OCI-LY7 (cell line): Measurements from ENCODE around the gene NALCN.

Experiments
- CTCF ChIP-seq: fragments of 200-600 bp; sonication (generic); conservative IDR thresholded peaks from 2 replicates; pipeline ENCODE4 v1.5.1; 2014; ENCODE audit warnings: mild to moderate bottlenecking, antibody characterized with exemption, low read length, moderate library complexity, mixed read lengths
- EZH2phosphoT487 ChIP-seq: fragments of 200-600 bp; sonication (generic); IDR thresholded peaks from 2 replicates; pipeline ENCODE4 v1.6.1; 2018; ENCODE audit warnings: low read depth, borderline replicate concordance, mild to moderate bottlenecking, mixed run types, antibody characterized with exemption, low read length, moderate library complexity, mixed read lengths

GRCh38 chr13:101291646-101292515 is 124.4 kb downstream of the NALCN start:
- TF ChIP-seq CTCF (no peak), EZH2phosphoT487 (no peak)
